Esophagus squamous epithelium (tissue), 5 donors: ENCODE measurements around the gene TSPAN9. TPM values are rescaled to one million over a fixed set of nuclear protein-coding genes. Genes with fewer than 3 reads are reported as not detected.
A peak's percentile ranks its signal among the peaks of the same experiment; 100 is the strongest.

Source experiments
- DNase-seq: peaks from one replicate; lab custom pipeline; 2025; lab: John Stamatoyannopoulos, UW
- H3K27ac ChIP-seq, 4 donors: fragments of 200-600 bp; sonication (generic); one replicate each; pipeline ENCODE4 v1.5.1; 2016 to 2019; ENCODE audit warnings: mild to moderate bottlenecking in 1 of 4
- H3K27me3 ChIP-seq, 4 donors: fragments of 200-600 bp; sonication (generic); 1 replicate in 3 of 4; 2 replicates in 1 of 4; pipeline versions ENCODE4 v1.5.1 to v1.6.0; 2017 to 2021; ENCODE audit warnings: antibody characterized with exemption in 1 of 4
- H3K36me3 ChIP-seq, 3 donors: fragments of 200-600 bp; sonication (generic); one replicate each; pipeline ENCODE4 v1.5.1; 2016 to 2019
- H3K4me1 ChIP-seq, 3 donors: fragments of 200-600 bp; sonication (generic); one replicate each; pipeline ENCODE4 v1.5.1; 2017 to 2019
- H3K4me3 ChIP-seq, 4 donors: fragments of 200-600 bp; sonication (generic); 1 replicate in 3 of 4; 2 replicates in 1 of 4; pipeline ENCODE4 v1.5.1; 2016 to 2019; ENCODE audit warnings: mild to moderate bottlenecking in 2 of 4, moderate library complexity in 1 of 4
- H3K9me3 ChIP-seq, 3 donors: fragments of 200-600 bp; sonication (generic); one replicate each; pipeline ENCODE4 v1.5.1; 2016 to 2019
- CTCF ChIP-seq, 6 experiments: fragments of 450-650 bp in 4 of 6; fragments of 200-600 bp in 2 of 6; sonication (generic) in 2 of 6; IDR thresholded peaks; one replicate each; pipeline ENCODE4 v1.5.1; 2016 to 2019; ENCODE audit warnings: antibody characterized with exemption in 6 of 6, mild to moderate bottlenecking in 4 of 6, moderate library complexity in 4 of 6
- POLR2A ChIP-seq, 4 donors: fragments of 450-650 bp; IDR thresholded peaks; one replicate each; pipeline ENCODE4 v1.6.1; 2017; ENCODE audit warnings: antibody characterized with exemption in 4 of 4, mild to moderate bottlenecking in 4 of 4, moderate library complexity in 3 of 4
- WGBS, 2 donors: methylation state at CpG; one replicate each; pipeline ENCODE4 v1.1.5; 2018; 5-methylcytosine and 5-hydroxymethylcytosine counted together
- intact Hi-C: fragments of 100-400 bp; cut with DNase I; formaldehyde crosslinking; loops from one replicate; pipeline ENCODE4 v1.15.0; 2022
- total RNA-seq, 4 donors: library from RNA; depleted of rRNA; stranded (reverse); fragments of >200 nt; gene quantifications; one replicate each; pipeline ENCODE4 v1.1.0, GENCODE V29; 2016
- donor health status: DM: yes; HTN: yes; CAD: no.

Gene TSPAN9
- total RNA-seq, 4 donors from 2014 or later, result 10.6 to 23.7 (median 17.6) TPM

- no peak overlapping the region for H3K4me3 ChIP-seq
- peak overlapping the region in 2 of 4 donors; percentile 11 to 33 for H3K27ac ChIP-seq
- peaks cover 15 to 66% (median 47%) of the 10 kb centered on the region in 3 donors for H3K4me1 ChIP-seq
- no peaks in the 10 kb centered on the region for H3K36me3 ChIP-seq
- no peaks in the 10 kb centered on the region for H3K9me3 ChIP-seq
- DNase-seq, result no peak
- 40 to 61% methylated on average over 9 to 11 of the region's 14 CpGs for WGBS, 2 donors
- intact Hi-C loops, result no loop called here
- peaks cover 0 to 87% (median 0%) of the 10 kb centered on the region in 4 donors for H3K27me3 ChIP-seq
- no peak for TF ChIP-seq POLR2A (IDR thresholded peaks at IDR 0.05)
- TF ChIP-seq CTCF (IDR thresholded peaks at IDR 0.05), result no peak
Measured at GRCh38 chr12:3311491-3312103, 234.4 kb downstream of the TSPAN9 start.

GRCh38 chr12:3313066-3313465 is 235.9 kb downstream of the TSPAN9 start:
- 45 to 64% methylated on average over 13 of the region's 13 CpGs for WGBS, 2 donors
- H3K4me1 ChIP-seq, result peaks cover 15 to 66% (median 47%) of the 10 kb centered on the region in 3 donors

GRCh38 chr12:3313675-3314663 is 236.8 kb downstream of the TSPAN9 start:
- Histone ChIP-seq H3K4me3 (no peak overlapping the region), H3K27me3 (peaks cover 0 to 87% (median 0%) of the 10 kb centered on the region in 4 donors), H3K9me3 (no peaks in the 10 kb centered on the region), H3K4me1 (peaks cover 15 to 61% (median 44%) of the 10 kb centered on the region in 3 donors), H3K36me3 (no peaks in the 10 kb centered on the region), H3K27ac (no peak overlapping the region)
- intact Hi-C loops, result no loop called here
- TF ChIP-seq POLR2A (IDR thresholded peaks at IDR 0.05), result no peak
- TF ChIP-seq CTCF (IDR thresholded peaks at IDR 0.05), result peak in 1 of 6 experiments; percentile 19
- DNase-seq, result no peak
- WGBS, 2 donors, result 50 to 60% methylated on average over 8 to 10 of the region's 13 CpGs

More at GRCh38 chr12:3313066-3313465, 235.9 kb downstream of the TSPAN9 start:
- TF ChIP-seq CTCF (IDR thresholded peaks at IDR 0.05) (no peak), POLR2A (IDR thresholded peaks at IDR 0.05) (no peak)
- Histone ChIP-seq H3K9me3 (no peaks in the 10 kb centered on the region), H3K27ac (no peak overlapping the region), H3K4me3 (no peak overlapping the region), H3K27me3 (peaks cover 0 to 87% (median 0%) of the 10 kb centered on the region in 4 donors), H3K36me3 (no peaks in the 10 kb centered on the region)
- intact Hi-C loops, result no loop called here
- no peak for DNase-seq

- no peak overlapping the region for H3K4me3 ChIP-seq
- H3K9me3 ChIP-seq, result no peaks in the 10 kb centered on the region
- no peak for DNase-seq
- peak overlapping the region in 1 of 4 donors; percentile 29 for H3K27ac ChIP-seq
- H3K36me3 ChIP-seq, result no peaks in the 10 kb centered on the region
- intact Hi-C loops, result no loop called here
- H3K27me3 ChIP-seq, result peaks cover 0 to 87% (median 0%) of the 10 kb centered on the region in 4 donors
- no peak for TF ChIP-seq POLR2A (IDR thresholded peaks at IDR 0.05)
- TF ChIP-seq CTCF (IDR thresholded peaks at IDR 0.05), result no peak
- 20% methylated on average over 6 to 11 of the region's 11 CpGs for WGBS, 2 donors
- peaks cover 13 to 61% (median 44%) of the 10 kb centered on the region in 3 donors for H3K4me1 ChIP-seq
Measured at GRCh38 chr12:3315201-3315661, 238.1 kb downstream of the TSPAN9 start.
